B cell (primary cell): ENCODE data around the gene TMC2. TPM values are rescaled to one million over a fixed set of nuclear protein-coding genes. Genes with fewer than 3 reads are reported as not detected.

ENCODE experiments used
- ATAC-seq: fragments of 200-7000 bp; cut with Tn5 transposase; one replicate; pipeline ENCODE4 v1.10.0; 2021; ENCODE audit warnings: low read depth, mild to moderate bottlenecking, moderate number of reproducible peaks, moderate library complexity
- CTCF ChIA-PET: fragments of 350-600 bp; sonication (Branson Sonifier 250); formaldehyde crosslinking; loops from one replicate; lab custom pipeline; 2021; ENCODE audit warnings: antibody characterized with exemption, inconsistent platforms; lab: Charles Lee
- POLR2A ChIA-PET: fragments of 350-600 bp; sonication (Branson Sonifier 250); formaldehyde crosslinking; loops from one replicate; lab custom pipeline; 2021; ENCODE audit warnings: antibody characterized with exemption; lab: Charles Lee
- DNase-seq: peaks from one replicate; pipeline ENCODE4 v3.0.0; 2013
- H2AFZ ChIP-seq: 2 replicates; pipeline ENCODE4 v1.6.1; 2012; ENCODE audit warnings: mild to moderate bottlenecking, low read depth, low read length; ENCODE audit not compliant: insufficient read depth, poor library complexity, severe bottlenecking
- H3K27ac ChIP-seq, 2 donors: 1 replicate in 1 of 2; 2 replicates in 1 of 2; pipeline ENCODE4 v1.5.1; 2012 to 2013; ENCODE audit warnings: low read length in 2 of 2, mild to moderate bottlenecking in 2 of 2, moderate library complexity in 1 of 2
- H3K27me3 ChIP-seq, 4 experiments: fragments of 200-600 bp in 1 of 4; sonication (generic) in 1 of 4; replicated peaks in 1 of 4; 1 replicate in 2 of 4; 2 replicates in 2 of 4; pipeline versions ENCODE4 v1.6.1 to v1.7.0; 2013 to 2016; ENCODE audit warnings: low read length in 3 of 4, mild to moderate bottlenecking in 2 of 4, mixed read lengths in 1 of 4, moderate library complexity in 1 of 4; ENCODE audit not compliant: insufficient read depth in 4 of 4, control insufficient read depth in 3 of 4; ENCODE audit errors: control extremely low read depth in 1 of 4
- H3K36me3 ChIP-seq, 2 experiments: replicated peaks in 1 of 2; 1 replicate in 1 of 2; 2 replicates in 1 of 2; pipeline versions ENCODE4 v1.6.1 to v1.7.1; 2013; ENCODE audit warnings: low read length in 1 of 2; ENCODE audit not compliant: insufficient read depth in 2 of 2, control insufficient read depth in 1 of 2; ENCODE audit errors: control extremely low read depth in 1 of 2, extremely low read depth in 1 of 2
- H3K4me1 ChIP-seq, 2 donors: fragments of 200-600 bp in 1 of 2; sonication (generic) in 1 of 2; 1 replicate in 1 of 2; 2 replicates in 1 of 2; pipeline versions ENCODE4 v1.5.1 to v1.6.1; 2013 to 2017; ENCODE audit warnings: low read length in 2 of 2; ENCODE audit not compliant: control insufficient read depth in 2 of 2, insufficient read depth in 2 of 2
- H3K4me2 ChIP-seq: replicated peaks from 2 replicates; pipeline ENCODE3; 2012; ENCODE audit warnings: mild to moderate bottlenecking, low read depth, low read length; ENCODE audit not compliant: poor library complexity, severe bottlenecking
- H3K4me3 ChIP-seq, 5 experiments: fragments of 200-600 bp in 1 of 5; sonication (generic) in 1 of 5; 1 replicate in 3 of 5; 2 replicates in 2 of 5; pipeline versions ENCODE4 v1.5.1 to v1.7.0; 2011 to 2016; ENCODE audit warnings: low read length in 4 of 5, mild to moderate bottlenecking in 4 of 5, low read depth in 2 of 5, control low read depth in 1 of 5, moderate library complexity in 1 of 5; ENCODE audit not compliant: insufficient read depth in 1 of 5; ENCODE audit errors: control extremely low read depth in 1 of 5, extremely low read depth in 1 of 5
- H3K79me2 ChIP-seq: fragments of 200-600 bp; sonication (generic); one replicate; pipeline ENCODE4 v1.6.0; 2016; ENCODE audit warnings: low read length; ENCODE audit not compliant: control insufficient read depth, insufficient read depth
- H3K9ac ChIP-seq: fragments of 200-600 bp; sonication (generic); 2 replicates; pipeline ENCODE4 v1.6.1; 2017; ENCODE audit warnings: mild to moderate bottlenecking, low read length, moderate library complexity
- H3K9me3 ChIP-seq, 3 donors: one replicate each; pipeline versions ENCODE4 v1.6.1 to v1.7.1; 2013; ENCODE audit warnings: low read length in 2 of 3; ENCODE audit not compliant: control insufficient read depth in 2 of 3, insufficient read depth in 1 of 3; ENCODE audit errors: control extremely low read depth in 1 of 3
- H4K20me1 ChIP-seq: 2 replicates; pipeline ENCODE4 v1.6.0; 2012; ENCODE audit warnings: mild to moderate bottlenecking, low read length; ENCODE audit not compliant: insufficient read depth, control insufficient read depth, poor library complexity, severe bottlenecking
- H3K27ac Mint-ChIP-seq: one replicate; pipeline ENCODE4 v1.8.0; 2021; ENCODE audit warnings: mixed read lengths
- H3K27me3 Mint-ChIP-seq: one replicate; pipeline ENCODE4 v1.8.0; 2021; ENCODE audit warnings: mixed read lengths
- H3K4me1 Mint-ChIP-seq: one replicate; pipeline ENCODE4 v1.8.0; 2021; ENCODE audit warnings: mixed read lengths
- H3K4me3 Mint-ChIP-seq: one replicate; pipeline ENCODE4 v1.8.0; 2021; ENCODE audit warnings: mixed read lengths
- H3K9me3 Mint-ChIP-seq: one replicate; pipeline ENCODE4 v1.8.0; 2022; ENCODE audit warnings: mixed read lengths; ENCODE audit not compliant: insufficient read depth
- EZH2 ChIP-seq: IDR thresholded peaks from 2 replicates; pipeline ENCODE4 v1.6.1; 2012; ENCODE audit warnings: borderline replicate concordance, low read depth, mild to moderate bottlenecking, moderate library complexity, low read length; ENCODE audit not compliant: insufficient read depth, poor library complexity, severe bottlenecking
- WGBS: methylation state at CpG from one replicate; pipeline ENCODE4 v1.1.5; 2013; ENCODE audit warnings: missing lambda C conversion rate; ENCODE audit not compliant: insufficient coverage; 5-methylcytosine and 5-hydroxymethylcytosine counted together
- intact Hi-C: fragments of 100-400 bp; cut with micrococcal nuclease; formaldehyde crosslinking; loops from one replicate; pipeline ENCODE4 v1.10.0; 2022
- polyA plus RNA-seq: library from polyadenylated mRNA; depleted of rRNA; stranded (reverse); fragments of >200 nt; gene quantifications from 2 replicates; pipeline ENCODE4 v1.2.3, GENCODE V29; 2012
- total RNA-seq, 2 donors: library from RNA; stranded (reverse); fragments of 120-200 nt in 1 of 2; gene quantifications; 1 replicate in 1 of 2; 2 replicates in 1 of 2; pipeline versions ENCODE4 v1.2.3 to v1.2.4, GENCODE V29; 2013 to 2022
- TF ChIP-seq, protein P1 (sequence below): fragments of 200-600 bp; IDR thresholded peaks from one replicate; pipeline ENCODE4 v1.8.0; 2022; ENCODE audit warnings: antibody characterized with exemption, mild to moderate bottlenecking

Gene TMC2
- total and polyA plus RNA-seq, 2 donors (not counting 1 experiment from before 2014, with no cell fraction given): not detected

DNA sequence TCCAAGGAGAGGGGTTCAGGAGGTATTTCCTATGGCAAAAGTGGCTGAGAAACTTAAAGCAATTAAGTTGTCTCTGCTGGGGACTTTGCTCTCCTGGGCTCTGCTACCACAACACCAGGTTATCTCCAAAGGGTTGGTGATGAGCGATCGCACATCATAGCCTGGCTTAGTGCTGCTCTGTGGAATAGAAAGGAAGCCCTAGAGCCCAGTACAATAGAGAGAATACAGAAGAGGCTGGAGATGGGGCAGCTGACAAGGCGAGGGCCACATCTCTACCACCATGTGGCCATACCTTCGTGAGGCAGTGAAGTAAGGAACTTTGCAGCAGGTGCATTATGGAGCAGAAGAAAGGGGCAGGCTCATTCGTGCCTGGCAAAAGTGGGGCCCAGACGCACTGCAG lies 8.6 kb upstream of the TMC2 start:
- Histone ChIP-seq H2AFZ (no peak overlapping the region), H3K9ac (no peak overlapping the region), H3K4me1 (peaks cover 5 to 20% of the 10 kb centered on the region in 2 donors), H3K9me3 (peaks cover 0 to 7% (median 0%) of the 10 kb centered on the region in 3 donors), H4K20me1 (no peaks in the 10 kb centered on the region), H3K27ac (no peak overlapping the region), H3K4me3 (no peak overlapping the region), H3K27me3 (peaks cover 0 to 7% (median 3%) of the 10 kb centered on the region in 4 experiments), H3K36me3 (no peaks in the 10 kb centered on the region), H3K79me2 (no peaks in the 10 kb centered on the region), H3K4me2 (no peak overlapping the region)
- POLR2A ChIA-PET: no interaction called here
- WGBS: 98% methylated on average over 4 of the region's 6 CpGs
- H3K9me3 Mint-ChIP-seq: no peaks in the 10 kb centered on the region
- no peak for TF ChIP-seq EZH2
- ATAC-seq: no peak
- peaks cover 9% of the 10 kb centered on the region for H3K4me1 Mint-ChIP-seq
- no peak overlapping the region for H3K27ac Mint-ChIP-seq
- DNase-seq: no peak
- intact Hi-C loops: no loop called here
- CTCF ChIA-PET: interaction anchor here (2.0 kb wide), 1 partner anchor 124 kb away, joined by 8 read pairs; the partner anchor contains the start of gene NOP56
- H3K27me3 Mint-ChIP-seq: no peaks in the 10 kb centered on the region
- no peak overlapping the region for H3K4me3 Mint-ChIP-seq

DNA sequence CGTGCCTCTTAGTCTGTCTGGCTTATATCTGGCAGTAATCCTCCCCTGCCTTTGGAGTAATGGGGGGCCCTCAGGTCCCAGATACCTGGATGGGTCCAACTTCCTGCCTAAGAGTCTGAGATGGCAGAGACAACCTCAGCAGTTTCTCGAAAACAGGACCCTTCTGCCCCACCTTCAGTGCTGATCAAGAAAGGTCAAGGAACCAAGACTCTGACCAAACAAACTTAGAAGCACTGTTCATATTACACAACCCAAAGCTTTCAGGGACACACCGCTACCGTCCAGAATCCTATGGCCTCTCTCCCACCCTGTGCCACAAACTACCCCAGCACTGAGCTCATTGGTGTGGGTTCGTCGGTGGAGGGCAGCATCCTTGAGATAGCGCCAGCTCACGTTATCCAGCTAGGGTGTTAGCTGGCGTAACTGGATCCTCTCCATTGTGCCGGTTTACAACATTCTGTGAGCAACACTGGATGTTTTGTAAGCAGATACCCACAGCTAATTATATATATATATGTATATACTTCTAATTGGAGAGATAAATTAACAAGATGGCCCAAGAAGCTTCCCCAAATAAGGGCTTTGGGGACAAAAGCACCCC lies 7.6 kb upstream of the TMC2 start:
- Histone ChIP-seq H3K4me3 (no peak overlapping the region), H3K36me3 (no peaks in the 10 kb centered on the region), H3K4me1 (peaks cover 5 to 20% of the 10 kb centered on the region in 2 donors), H4K20me1 (no peaks in the 10 kb centered on the region), H3K4me2 (no peak overlapping the region), H3K27me3 (peaks cover 0 to 7% (median 3%) of the 10 kb centered on the region in 4 experiments), H3K9ac (no peak overlapping the region), H3K79me2 (no peaks in the 10 kb centered on the region), H3K27ac (no peak overlapping the region), H3K9me3 (peaks cover 0 to 7% (median 0%) of the 10 kb centered on the region in 3 donors), H2AFZ (no peak overlapping the region)
- ChIA-PET CTCF (interaction anchor here (2.0 to 2.1 kb wide), 2 partner anchors 9 to 123 kb away, joined by 8 to 14 read pairs; partner anchors contain the start of gene NOP56), POLR2A (no interaction called here)
- no peak for TF ChIP-seq EZH2
- TF ChIP-seq, protein P1, sequence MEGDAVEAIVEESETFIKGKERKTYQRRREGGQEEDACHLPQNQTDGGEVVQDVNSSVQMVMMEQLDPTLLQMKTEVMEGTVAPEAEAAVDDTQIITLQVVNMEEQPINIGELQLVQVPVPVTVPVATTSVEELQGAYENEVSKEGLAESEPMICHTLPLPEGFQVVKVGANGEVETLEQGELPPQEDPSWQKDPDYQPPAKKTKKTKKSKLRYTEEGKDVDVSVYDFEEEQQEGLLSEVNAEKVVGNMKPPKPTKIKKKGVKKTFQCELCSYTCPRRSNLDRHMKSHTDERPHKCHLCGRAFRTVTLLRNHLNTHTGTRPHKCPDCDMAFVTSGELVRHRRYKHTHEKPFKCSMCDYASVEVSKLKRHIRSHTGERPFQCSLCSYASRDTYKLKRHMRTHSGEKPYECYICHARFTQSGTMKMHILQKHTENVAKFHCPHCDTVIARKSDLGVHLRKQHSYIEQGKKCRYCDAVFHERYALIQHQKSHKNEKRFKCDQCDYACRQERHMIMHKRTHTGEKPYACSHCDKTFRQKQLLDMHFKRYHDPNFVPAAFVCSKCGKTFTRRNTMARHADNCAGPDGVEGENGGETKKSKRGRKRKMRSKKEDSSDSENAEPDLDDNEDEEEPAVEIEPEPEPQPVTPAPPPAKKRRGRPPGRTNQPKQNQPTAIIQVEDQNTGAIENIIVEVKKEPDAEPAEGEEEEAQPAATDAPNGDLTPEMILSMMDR: no peak
- WGBS: 83% methylated on average over 4 of the region's 10 CpGs
- ATAC-seq: no peak
- Mint-ChIP-seq H3K27me3 (peaks cover 7% of the 10 kb centered on the region), H3K9me3 (no peaks in the 10 kb centered on the region), H3K4me1 (peaks cover 9% of the 10 kb centered on the region), H3K27ac (no peak overlapping the region), H3K4me3 (no peak overlapping the region)
- intact Hi-C loops: no loop called here
- no peak for DNase-seq
